ENCODE data around the gene PLAAT5. TPM values are rescaled to one million over a fixed set of nuclear protein-coding genes. Genes with fewer than 3 reads are reported as not detected.

PLAAT5 gene
- total and polyA plus RNA-seq, 2 of the 13 experiments (the other 11 are each of a cell fraction or from before 2014, with no cell fraction given), result not detected

GRCh38 chr11:63417174-63417852, 73.7 kb downstream of the PLAAT5 start:
- H3K4me2 ChIP-seq (ENCODE audit: low read depth, low read length), result no peak overlapping the region
- H3K79me2 ChIP-seq (ENCODE audit: insufficient read depth, low read length), result no peaks in the 10 kb centered on the region
- intact Hi-C loops (cut with micrococcal nuclease; ENCODE audit: unreplicated experiment), result no loop called here
- BruUV-seq (replicated peaks), result no TSS peak
- CTCF ChIA-PET (ENCODE audit: low intra/inter-chr PET ratio, low total read pairs), result no interaction called here
- no peak overlapping the region for H3K27ac ChIP-seq (ENCODE audit: extremely low read length, insufficient read depth, low read length)
- DNase-seq (ENCODE audit: low spot score) (no peak), FAIRE-seq (no peak), ATAC-seq (peak; percentile 57)
- no peaks in the 10 kb centered on the region for H3K36me3 ChIP-seq (replicated peaks in 1 of 2; ENCODE audit: control insufficient read depth in 1 of 2, insufficient read depth in 2 of 2, low read length in 2 of 2)
- no peak overlapping the region for H2AFZ ChIP-seq (ENCODE audit: low read length)
- TF ChIP-seq MXD1 (CRISPR knock-in tag; IDR thresholded peaks at IDR 0.05) (no peak), ZKSCAN1 (IDR thresholded peaks at IDR 0.05; ENCODE audit: low read length) (no peak), ZMAT3 (CRISPR knock-in tag; conservative IDR thresholded peaks at IDR 0.05) (no peak), ZNF143 (CRISPR knock-in tag; IDR thresholded peaks at IDR 0.05) (no peak), ZNF569 (CRISPR knock-in tag; IDR thresholded peaks at IDR 0.05; ENCODE audit: borderline replicate concordance) (no peak), ZNF33B (CRISPR knock-in tag; IDR thresholded peaks at IDR 0.05) (no peak), TAF15 (IDR thresholded peaks at IDR 0.05; ENCODE audit: low read depth, low read length, poor library complexity, severe bottlenecking) (no peak), SMAD9 (CRISPR knock-in tag; IDR thresholded peaks at IDR 0.05) (no peak), ARNT (IDR thresholded peaks at IDR 0.05) (no peak), ELF1 (CRISPR knock-in tag; IDR thresholded peaks at IDR 0.05) (no peak)
- TF ChIP-seq, protein P1, sequence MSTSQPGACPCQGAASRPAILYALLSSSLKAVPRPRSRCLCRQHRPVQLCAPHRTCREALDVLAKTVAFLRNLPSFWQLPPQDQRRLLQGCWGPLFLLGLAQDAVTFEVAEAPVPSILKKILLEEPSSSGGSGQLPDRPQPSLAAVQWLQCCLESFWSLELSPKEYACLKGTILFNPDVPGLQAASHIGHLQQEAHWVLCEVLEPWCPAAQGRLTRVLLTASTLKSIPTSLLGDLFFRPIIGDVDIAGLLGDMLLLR (CRISPR knock-in tag; IDR thresholded peaks at IDR 0.05), result no peak
- no peaks in the 10 kb centered on the region for H4K20me1 ChIP-seq (ENCODE audit: insufficient read depth, low read length)
- no peaks in the 10 kb centered on the region for H3K9me3 ChIP-seq (ENCODE audit: low read length)
- POLR2A ChIA-PET, result no interaction called here
- in situ Hi-C loops (cut with HindIII; ENCODE audit: extremely low pct_ligation_motif_present, low pct_unique_long_range_greater_than_20kb), result no loop called here
- H3K9ac ChIP-seq (ENCODE audit: insufficient read depth, low read depth, low read length), result no peak overlapping the region
- no peak overlapping the region for H3K4me3 ChIP-seq (replicated peaks in 1 of 3; ENCODE audit: insufficient read depth in 1 of 3, low read depth in 2 of 3, low read length in 3 of 3)
- 8% methylated on average over 2 of the region's 2 CpGs for WGBS (ENCODE audit: low lambda C conversion rate)
- H3K4me1 ChIP-seq (ENCODE audit: insufficient read depth, low read length), result peaks cover 7% of the 10 kb centered on the region; the same call in 1 of the 2 replicates
- H3K27me3 ChIP-seq (ENCODE audit: control insufficient read depth in 1 of 2, insufficient read depth in 2 of 2, low read length in 2 of 2), result peaks cover 0 to 5% of the 10 kb centered on the region in 2 experiments; a peak in 1 of 5 replicates

Other genes starting within 250 kb of the PLAAT5 start
- gene SLC22A25, start 247.6 kb downstream of the PLAAT5 start, total RNA-seq (2016; rRNA removed; fragmentation: Illumina TruSeq; extraction: Trizol), result 0.18 TPM in 2 replicates
- 0.42 and 0.98 TPM in 2 replicates for gene SLC22A25, start 247.6 kb downstream of the PLAAT5 start, polyA plus RNA-seq (2011; rRNA removed)
- gene SLC22A9, start 121.4 kb downstream of the PLAAT5 start, total RNA-seq (2016; rRNA removed; fragmentation: Illumina TruSeq; extraction: Trizol), result 1.9 and 4.0 TPM in 2 replicates
- 11.7 and 21.9 TPM in 2 replicates for gene SLC22A9, start 121.4 kb downstream of the PLAAT5 start, polyA plus RNA-seq (2011; rRNA removed)
- gene LGALS12, start 14.9 kb upstream of the PLAAT5 start, total RNA-seq (2016; rRNA removed; fragmentation: Illumina TruSeq; extraction: Trizol), result not detected in 2 replicates
- not detected in 2 replicates for gene LGALS12, start 14.9 kb upstream of the PLAAT5 start, polyA plus RNA-seq (2011; rRNA removed)
- 1.00 and 1.6 TPM in 2 replicates for gene PLAAT4, start 45.6 kb upstream of the PLAAT5 start, total RNA-seq (2016; rRNA removed; fragmentation: Illumina TruSeq; extraction: Trizol)
- gene PLAAT4, start 45.6 kb upstream of the PLAAT5 start, polyA plus RNA-seq (2011; rRNA removed), result 0.71 and 1.1 TPM in 2 replicates
- gene PLAAT2, start 72.2 kb upstream of the PLAAT5 start, total RNA-seq (2016; rRNA removed; fragmentation: Illumina TruSeq; extraction: Trizol), result 0.29 TPM in 1 of 2 replicates, not detected in the other
- gene PLAAT2, start 72.2 kb upstream of the PLAAT5 start, polyA plus RNA-seq (2011; rRNA removed), result 0.09 and 0.22 TPM in 2 replicates
- gene PLAAT3, start 123.3 kb upstream of the PLAAT5 start, total RNA-seq (2016; rRNA removed; fragmentation: Illumina TruSeq; extraction: Trizol), result 9.3 and 10.2 TPM in 2 replicates
- gene PLAAT3, start 123.3 kb upstream of the PLAAT5 start, polyA plus RNA-seq (2011; rRNA removed), result 16.4 and 17.2 TPM in 2 replicates
- not detected in 2 replicates for gene ATL3, start 180.2 kb upstream of the PLAAT5 start, total RNA-seq (2016; rRNA removed; fragmentation: Illumina TruSeq; extraction: Trizol)
- gene ATL3, start 180.2 kb upstream of the PLAAT5 start, polyA plus RNA-seq (2011; rRNA removed), result not detected in 2 replicates
- gene RTN3, start 190.3 kb upstream of the PLAAT5 start, total RNA-seq (2016; rRNA removed; fragmentation: Illumina TruSeq; extraction: Trizol), result 25.3 and 32.2 TPM in 2 replicates
- 40.9 and 41.1 TPM in 2 replicates for gene RTN3, start 190.3 kb upstream of the PLAAT5 start, polyA plus RNA-seq (2011; rRNA removed)

Data from HepG2 (cell line).